ENCODE results near the gene CFTR.

DNA sequence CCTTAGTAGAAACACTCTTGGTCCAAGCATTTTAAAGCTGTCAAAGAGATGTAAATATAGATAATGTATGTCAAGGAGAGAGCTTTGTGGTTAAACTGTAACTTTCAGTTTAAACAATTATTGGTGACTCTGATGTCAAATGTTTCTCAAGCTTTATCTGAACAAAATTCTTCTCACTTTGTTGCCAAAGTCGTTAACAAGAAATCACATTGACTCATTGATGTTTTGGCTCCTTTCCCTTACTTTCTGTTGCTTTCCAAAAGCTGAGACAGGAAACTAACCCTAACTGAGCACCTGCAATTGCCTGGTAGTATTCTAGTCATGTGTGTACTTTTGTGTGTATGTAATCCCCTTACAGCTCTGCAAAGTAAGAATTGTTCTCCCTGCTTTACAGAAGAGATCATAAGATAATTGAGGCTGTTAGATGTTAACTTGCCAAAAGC, 108.5 kb downstream of the CFTR start:
- TF ChIP-seq REPIN1 (tag by site-specific recombination; IDR thresholded peaks at IDR 0.05; ENCODE audit: low read depth) (no peak), ZNF777 (tag by site-specific recombination; IDR thresholded peaks at IDR 0.05; ENCODE audit: borderline replicate concordance) (no peak), YY1 (tag by site-specific recombination; IDR thresholded peaks at IDR 0.05) (no peak), ZNF221 (tag by site-specific recombination; IDR thresholded peaks at IDR 0.05; ENCODE audit: borderline replicate concordance) (no peak), HOXD13 (CRISPR knock-in tag; IDR thresholded peaks at IDR 0.05; ENCODE audit: borderline replicate concordance) (no peak), ZNF37A (tag by site-specific recombination; IDR thresholded peaks at IDR 0.05) (no peak), ZNF426 (tag by site-specific recombination; IDR thresholded peaks at IDR 0.05) (no peak), ZSCAN30 (tag by site-specific recombination; IDR thresholded peaks at IDR 0.05) (no peak), ZFP37 (tag by site-specific recombination; IDR thresholded peaks at IDR 0.05) (no peak), ZNF292 (tag by site-specific recombination; IDR thresholded peaks at IDR 0.05; ENCODE audit: borderline replicate concordance, low read depth) (no peak), ZNF138 (tag by site-specific recombination; IDR thresholded peaks at IDR 0.05; ENCODE audit: borderline replicate concordance) (no peak)
- TF ChIP-seq, protein P1, sequence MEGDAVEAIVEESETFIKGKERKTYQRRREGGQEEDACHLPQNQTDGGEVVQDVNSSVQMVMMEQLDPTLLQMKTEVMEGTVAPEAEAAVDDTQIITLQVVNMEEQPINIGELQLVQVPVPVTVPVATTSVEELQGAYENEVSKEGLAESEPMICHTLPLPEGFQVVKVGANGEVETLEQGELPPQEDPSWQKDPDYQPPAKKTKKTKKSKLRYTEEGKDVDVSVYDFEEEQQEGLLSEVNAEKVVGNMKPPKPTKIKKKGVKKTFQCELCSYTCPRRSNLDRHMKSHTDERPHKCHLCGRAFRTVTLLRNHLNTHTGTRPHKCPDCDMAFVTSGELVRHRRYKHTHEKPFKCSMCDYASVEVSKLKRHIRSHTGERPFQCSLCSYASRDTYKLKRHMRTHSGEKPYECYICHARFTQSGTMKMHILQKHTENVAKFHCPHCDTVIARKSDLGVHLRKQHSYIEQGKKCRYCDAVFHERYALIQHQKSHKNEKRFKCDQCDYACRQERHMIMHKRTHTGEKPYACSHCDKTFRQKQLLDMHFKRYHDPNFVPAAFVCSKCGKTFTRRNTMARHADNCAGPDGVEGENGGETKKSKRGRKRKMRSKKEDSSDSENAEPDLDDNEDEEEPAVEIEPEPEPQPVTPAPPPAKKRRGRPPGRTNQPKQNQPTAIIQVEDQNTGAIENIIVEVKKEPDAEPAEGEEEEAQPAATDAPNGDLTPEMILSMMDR (tag by site-specific recombination; IDR thresholded peaks at IDR 0.05), result no peak
- TF ChIP-seq, protein P2, sequence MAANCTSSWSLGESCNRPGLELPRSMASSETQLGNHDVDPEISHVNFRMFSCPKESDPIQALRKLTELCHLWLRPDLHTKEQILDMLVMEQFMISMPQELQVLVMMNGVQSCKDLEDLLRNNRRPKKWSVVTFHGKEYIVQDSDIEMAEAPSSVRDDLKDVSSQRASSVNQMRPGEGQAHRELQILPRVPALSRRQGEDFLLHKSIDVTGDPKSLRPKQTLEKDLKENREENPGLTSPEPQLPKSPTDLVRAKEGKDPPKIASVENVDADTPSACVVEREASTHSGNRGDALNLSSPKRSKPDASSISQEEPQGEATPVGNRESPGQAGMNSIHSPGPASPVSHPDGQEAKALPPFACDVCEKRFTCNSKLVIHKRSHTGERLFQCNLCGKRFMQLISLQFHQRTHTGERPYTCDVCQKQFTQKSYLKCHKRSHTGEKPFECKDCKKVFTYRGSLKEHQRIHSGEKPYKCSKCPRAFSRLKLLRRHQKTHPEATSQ (tag by site-specific recombination; IDR thresholded peaks at IDR 0.05), result no peak
